HPDE6-E6E7 (cell line): Measurements from ENCODE around the gene CACNG7.

Source experiments
- DNase-seq: peaks from one replicate; pipeline ENCODE4 v3.0.0; 2011; ENCODE audit warnings: missing footprints; ENCODE audit errors: extremely low spot score

The CACNG7 gene

DNA sequence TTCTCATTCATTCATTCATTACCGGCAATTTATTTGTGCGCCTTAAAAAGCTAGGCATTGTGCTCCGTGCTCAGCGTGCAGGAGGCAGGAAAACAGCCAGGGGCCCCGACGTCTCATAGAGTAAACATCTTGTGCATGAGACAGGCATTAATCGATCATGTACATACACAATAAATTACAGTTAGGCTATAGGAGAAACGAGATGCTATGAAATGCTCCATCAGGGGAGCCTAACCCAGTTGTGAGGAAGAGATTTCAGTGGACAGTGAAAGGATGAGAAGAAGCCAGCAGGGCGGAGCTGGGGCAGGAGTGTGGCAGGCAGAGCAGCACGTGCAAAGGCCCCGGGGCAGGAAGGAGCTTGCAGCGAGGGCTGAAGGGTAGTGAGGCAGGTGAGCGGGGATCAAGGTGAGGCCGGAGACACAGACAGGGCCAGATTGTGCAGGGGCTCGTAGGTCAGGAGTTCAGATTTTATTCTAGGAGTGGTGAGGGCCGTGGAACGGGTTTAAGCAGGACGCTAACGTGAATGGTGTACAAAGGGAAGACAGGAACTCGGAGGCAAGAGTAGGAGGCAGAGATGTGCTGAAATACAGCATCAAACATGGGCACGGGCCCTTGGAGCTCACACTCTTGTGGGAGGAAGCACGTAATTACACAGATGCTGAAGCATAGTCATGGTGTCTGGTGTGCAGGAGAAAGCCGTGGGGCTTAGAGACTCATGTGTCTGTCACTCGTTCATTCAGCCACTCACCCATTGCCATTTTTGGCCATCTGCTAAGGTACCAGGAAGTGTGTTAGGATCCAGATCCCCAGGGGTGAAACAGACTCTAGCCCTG is 74.6 kb downstream of the CACNG7 start:
- DNase-seq: no peak

DNA sequence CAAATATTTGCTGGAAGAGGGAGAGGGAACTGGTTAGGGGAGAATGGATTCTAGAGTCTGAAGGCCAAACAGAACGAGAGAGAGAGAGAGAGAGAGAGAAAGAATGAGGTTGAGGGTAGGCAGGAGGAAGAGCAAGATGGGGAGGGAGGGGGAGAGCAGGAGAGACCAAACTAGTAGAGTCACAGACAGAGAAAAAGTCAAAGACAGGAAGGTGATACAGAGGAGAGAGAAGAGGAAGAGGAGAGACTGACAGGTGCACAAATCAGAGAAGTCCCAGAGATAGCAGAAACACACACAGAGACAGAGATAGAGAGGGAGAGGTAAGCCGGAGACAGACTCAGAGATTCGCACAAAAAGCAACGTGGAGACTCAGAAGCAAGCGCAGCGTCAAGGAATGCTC is 76.8 kb downstream of the CACNG7 start:
- DNase-seq: no peak

DNA sequence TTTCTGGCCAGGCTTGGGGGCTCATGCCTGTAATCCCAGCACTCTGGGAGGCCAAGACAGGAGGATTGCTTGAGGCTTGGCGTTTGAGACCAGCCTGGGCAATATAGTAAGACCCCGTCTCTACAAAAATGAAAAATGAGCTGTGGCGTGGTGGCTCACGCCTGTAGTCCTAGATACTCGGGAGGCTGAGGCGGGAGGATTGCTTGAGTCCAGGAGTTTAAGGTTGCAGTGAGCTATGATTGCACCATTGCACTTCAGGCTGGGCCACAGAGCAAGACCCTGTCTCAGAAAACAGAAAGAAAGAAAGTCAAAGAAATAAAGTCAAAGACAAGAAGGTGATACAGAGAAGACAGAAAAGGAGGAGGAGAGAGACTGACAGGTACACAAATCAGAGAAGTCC is 79.9 kb downstream of the CACNG7 start:
- DNase-seq: no peak

DNA sequence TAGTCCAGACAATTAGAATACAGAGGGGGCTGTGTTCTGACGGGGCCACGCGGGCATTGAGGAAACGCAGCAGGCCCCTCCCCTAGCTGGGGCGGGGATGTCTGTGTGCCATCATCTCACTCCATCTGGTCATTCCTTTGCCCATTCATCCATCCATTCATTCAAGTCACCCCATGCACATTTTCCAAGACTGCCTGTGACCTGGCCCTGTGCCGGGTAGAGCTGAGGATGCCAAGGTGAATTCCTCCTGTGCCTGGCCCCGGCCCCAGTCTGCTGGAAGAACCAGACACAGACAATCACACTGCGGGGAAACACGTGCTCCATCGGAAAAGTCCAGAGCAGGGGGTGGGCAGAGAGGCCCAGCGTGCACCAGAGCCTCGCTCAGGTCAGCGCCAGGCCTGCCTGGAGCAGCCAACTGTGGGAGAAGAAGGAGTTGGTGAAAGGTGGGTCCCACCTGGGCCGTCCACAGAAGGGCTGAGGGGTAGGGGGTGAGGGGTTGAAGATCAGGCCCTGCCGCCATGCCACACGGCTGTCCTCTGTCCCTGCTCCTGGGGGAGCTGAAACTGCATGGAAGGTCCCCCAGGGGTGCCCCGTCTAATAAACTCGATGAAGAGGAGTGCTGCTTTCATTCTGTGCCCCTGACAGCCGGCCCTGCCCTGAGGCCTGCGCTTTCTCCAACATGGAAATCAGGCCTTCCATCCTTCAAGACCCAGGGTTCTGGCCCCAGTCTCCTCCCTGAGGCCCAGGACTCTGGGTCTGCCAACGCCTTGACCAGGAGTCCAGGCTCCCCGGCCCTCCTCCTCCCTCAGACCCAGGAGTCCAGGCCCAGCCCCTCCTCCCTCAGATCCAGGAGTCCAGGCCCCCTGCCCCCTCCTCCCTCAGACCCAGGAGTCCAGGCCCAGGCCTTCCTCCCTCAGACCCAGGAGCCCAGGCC is 80.8 kb downstream of the CACNG7 start:
- DNase-seq: no peak

DNA sequence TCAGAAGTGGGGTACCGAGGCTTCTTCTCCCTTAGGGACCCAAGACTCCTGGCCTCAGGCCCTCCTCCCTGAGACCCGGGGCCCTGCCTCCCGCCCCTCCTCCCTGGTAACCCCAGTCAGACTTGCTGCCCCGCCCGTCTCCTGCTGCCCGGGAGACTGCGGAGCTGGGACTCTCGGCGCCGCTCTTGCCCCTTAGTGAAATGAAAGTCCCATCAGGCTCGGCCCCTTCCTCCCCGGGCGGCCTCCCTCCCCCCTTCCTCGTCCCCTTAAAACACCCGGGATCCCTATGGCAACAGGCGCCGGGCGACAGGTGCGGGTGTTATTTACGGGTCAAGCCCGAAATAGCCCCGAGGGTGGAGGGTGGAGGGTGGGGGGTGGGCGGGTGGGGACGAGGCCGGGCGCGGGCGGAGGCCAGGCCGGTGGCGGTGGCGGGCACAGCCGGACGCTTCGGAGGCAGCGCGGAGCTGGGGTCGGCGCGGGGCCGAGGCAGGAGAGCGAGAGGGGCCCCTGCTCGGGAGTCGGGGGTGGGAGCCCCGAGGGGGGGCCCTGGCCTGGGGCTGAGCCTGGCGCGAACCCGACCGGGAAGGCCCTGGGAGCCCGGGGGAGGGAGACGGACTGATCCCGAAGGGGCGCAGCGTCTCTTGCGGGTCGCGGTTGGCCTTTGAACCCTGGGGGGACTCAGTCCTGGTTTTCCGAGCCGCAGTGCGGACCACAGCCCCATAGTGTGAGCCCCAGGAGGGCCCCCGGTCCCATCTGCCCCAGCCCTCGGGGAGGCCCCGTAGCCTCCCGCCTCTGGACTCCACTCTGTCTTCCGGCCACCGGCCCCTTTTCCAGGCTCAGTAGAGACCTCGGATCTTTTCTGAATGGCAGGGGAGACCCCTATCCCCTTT is 82.4 kb downstream of the CACNG7 start, which contains the start of gene CACNG6:
TSS of gene CACNG6 (plus strand) at position 414 of the 890 bp plus-strand sequence. CDS start 1,241 bp downstream, outside the sequence.
- DNase-seq: no peak

DNA sequence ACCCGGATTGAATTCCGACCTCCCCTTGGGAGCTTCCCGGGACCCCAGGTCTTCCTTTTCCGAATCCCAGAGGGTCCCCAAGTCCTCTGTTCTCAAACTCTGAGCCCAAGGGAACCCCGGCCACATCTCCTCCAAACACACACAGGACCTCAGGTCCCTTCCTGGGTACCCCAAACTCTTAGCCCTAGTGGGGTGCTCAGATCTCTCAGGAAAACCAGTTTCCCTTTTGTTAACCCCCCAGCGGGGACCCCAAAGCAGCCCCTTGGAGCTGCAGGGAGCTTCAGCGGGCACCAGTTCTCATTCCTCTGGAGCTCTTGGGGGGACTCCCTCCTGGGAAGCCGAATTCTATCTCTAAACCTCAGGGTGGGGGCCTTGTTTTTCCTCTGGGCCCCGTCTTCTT is 83.1 kb downstream of the CACNG7 start:
- DNase-seq: no peak

DNA sequence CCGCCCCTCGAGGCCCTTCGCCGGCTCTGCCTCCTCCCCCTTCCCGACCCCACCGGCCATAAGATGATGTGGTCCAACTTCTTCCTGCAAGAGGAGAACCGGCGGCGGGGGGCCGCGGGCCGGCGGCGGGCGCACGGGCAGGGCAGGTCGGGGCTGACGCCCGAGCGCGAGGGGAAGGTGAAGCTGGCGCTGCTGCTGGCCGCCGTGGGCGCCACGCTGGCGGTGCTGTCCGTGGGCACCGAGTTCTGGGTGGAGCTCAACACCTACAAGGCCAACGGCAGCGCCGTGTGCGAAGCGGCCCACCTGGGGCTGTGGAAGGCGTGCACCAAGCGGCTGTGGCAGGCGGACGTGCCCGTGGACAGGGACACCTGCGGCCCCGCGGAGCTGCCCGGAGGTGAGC is 83.7 kb downstream of the CACNG7 start:
- no peak for DNase-seq

DNA sequence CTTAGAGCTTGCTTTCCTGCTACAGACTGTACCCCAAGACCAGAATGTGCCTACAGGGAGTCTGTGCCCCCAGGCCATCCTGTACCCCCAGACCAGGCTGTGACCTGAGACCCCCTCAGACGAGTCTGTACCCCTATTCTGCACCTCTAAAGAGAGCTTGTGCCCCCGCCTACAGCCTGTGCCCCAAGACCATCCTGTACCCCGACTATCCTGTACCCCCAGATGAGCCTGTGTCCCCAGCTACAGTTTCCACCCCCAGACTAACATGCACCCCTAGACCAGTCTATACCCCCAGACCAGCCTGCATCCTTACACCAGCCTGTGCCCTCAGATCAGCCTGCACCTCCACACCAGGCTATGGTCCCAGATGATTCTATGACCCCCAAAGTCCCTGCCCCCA is 84.4 kb downstream of the CACNG7 start:
- no peak for DNase-seq
